Gastroesophageal sphincter (tissue), 4 donors: ENCODE measurements around the gene MITF. TPM values are rescaled to one million over a fixed set of nuclear protein-coding genes. Genes with fewer than 3 reads are reported as not detected.
A peak's percentile ranks its signal among the peaks of the same experiment; 100 is the strongest.

ENCODE experiments used
- ATAC-seq: fragments of 150-250 bp; one replicate; pipeline ENCODE4 v1.9.1; 2016; ENCODE audit warnings: mild to moderate bottlenecking, moderate library complexity
- H3K27ac ChIP-seq, 4 donors: fragments of 200-600 bp; sonication (generic) in 3 of 4; 1 replicate in 3 of 4; 2 replicates in 1 of 4; pipeline ENCODE4 v1.5.1; 2016 to 2019
- H3K27me3 ChIP-seq: fragments of 200-600 bp; sonication (generic); one replicate; pipeline ENCODE4 v1.5.1; 2019
- H3K36me3 ChIP-seq, 2 donors: fragments of 200-600 bp; sonication (generic); one replicate each; pipeline ENCODE4 v1.5.1; 2019; ENCODE audit warnings: control low read depth in 1 of 2
- H3K4me1 ChIP-seq, 3 donors: fragments of 200-600 bp; sonication (generic); 1 replicate in 2 of 3; 2 replicates in 1 of 3; pipeline ENCODE4 v1.5.1; 2016 to 2019; ENCODE audit warnings: control low read depth in 2 of 3
- H3K4me3 ChIP-seq, 2 donors: fragments of 200-600 bp; sonication (generic); one replicate each; pipeline ENCODE4 v1.5.1; 2019; ENCODE audit warnings: mild to moderate bottlenecking in 1 of 2, moderate library complexity in 1 of 2
- H3K9me3 ChIP-seq, 3 donors: fragments of 200-600 bp; sonication (generic); one replicate each; pipeline ENCODE4 v1.5.1; 2017 to 2019; ENCODE audit warnings: control low read depth in 2 of 3
- EP300 ChIP-seq: sonication (generic); formaldehyde crosslinking; IDR thresholded peaks from one replicate; pipeline ENCODE4 v1.6.1; 2017; ENCODE audit warnings: antibody characterized with exemption, mild to moderate bottlenecking
- POLR2A ChIP-seq, 2 donors: fragments of 450-650 bp; IDR thresholded peaks; one replicate each; pipeline ENCODE4 v1.6.1; 2017; ENCODE audit warnings: antibody characterized with exemption in 2 of 2, mild to moderate bottlenecking in 2 of 2, moderate library complexity in 1 of 2
- POLR2AphosphoS5 ChIP-seq: sonication (generic); formaldehyde crosslinking; IDR thresholded peaks from one replicate; pipeline ENCODE4 v1.6.1; 2017; ENCODE audit warnings: antibody characterized with exemption
- WGBS, 2 donors: methylation state at CpG; one replicate each; pipeline ENCODE4 v1.1.5; 2018; ENCODE audit warnings: low coverage in 1 of 2; 5-methylcytosine and 5-hydroxymethylcytosine counted together
- total RNA-seq, 4 donors: library from RNA; depleted of rRNA; stranded (reverse); fragments of >200 nt; gene quantifications; one replicate each; pipeline ENCODE4 v1.1.0, GENCODE V29; 2016
- TF ChIP-seq, protein P1 (sequence below), 4 experiments: fragments of 200-600 bp in 2 of 4; fragments of 450-650 bp in 2 of 4; sonication (generic) in 1 of 4; IDR thresholded peaks; one replicate each; pipeline ENCODE4 v1.5.1; 2017 to 2019; ENCODE audit warnings: antibody characterized with exemption in 4 of 4, mild to moderate bottlenecking in 2 of 4, moderate library complexity in 2 of 4

Gene MITF
- total RNA-seq, 4 donors from 2014 or later = 44.8 to 86.8 (median 77.9) TPM

DNA sequence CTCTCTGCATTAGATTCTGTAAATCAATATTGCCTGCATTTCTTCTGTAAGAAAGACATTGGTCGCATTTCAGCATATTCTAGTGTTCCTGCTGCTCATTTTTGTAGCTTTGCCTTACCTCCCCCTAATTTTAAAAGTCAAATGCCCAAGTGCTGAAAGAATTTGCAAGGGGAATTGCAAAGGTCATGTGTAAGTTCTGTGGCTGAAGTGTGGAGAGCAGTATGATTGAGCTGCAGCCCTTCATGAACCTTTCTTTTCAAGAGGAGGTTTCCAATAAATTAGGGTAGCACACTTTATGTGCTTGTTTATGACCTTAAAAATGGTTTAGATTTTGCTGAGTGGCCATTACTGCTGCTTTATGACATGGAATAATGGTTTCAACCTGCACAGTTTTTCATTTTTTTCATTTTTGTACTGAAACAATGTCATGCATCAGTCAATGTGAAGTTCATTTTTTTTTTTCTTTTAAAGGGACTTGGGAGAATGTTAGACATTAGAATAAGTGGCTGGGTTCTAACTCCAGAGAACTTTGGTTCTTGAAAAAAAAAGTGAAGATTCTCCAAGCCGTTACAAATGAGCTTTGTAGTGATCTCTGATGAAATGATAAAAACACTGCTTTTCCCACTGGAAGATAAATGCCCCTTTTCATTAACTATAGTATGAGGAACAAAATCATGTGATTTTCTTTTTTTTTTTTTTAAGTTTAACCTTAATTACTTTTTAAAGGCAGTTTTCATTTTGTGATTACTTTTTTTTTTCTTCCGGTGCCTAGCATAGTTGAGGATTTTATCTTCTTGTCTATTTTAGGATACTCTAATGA, 99.6 kb downstream of the MITF start:
- H3K36me3 ChIP-seq = no peaks in the 10 kb centered on the region
- peaks cover 5 to 68% (median 14%) of the 10 kb centered on the region in 3 donors for H3K4me1 ChIP-seq
- peaks cover 0 to 3% (median 0%) of the 10 kb centered on the region in 3 donors for H3K9me3 ChIP-seq
- 44 to 57% methylated on average over 3 of the region's 3 CpGs for WGBS, 2 donors
- no peaks in the 10 kb centered on the region for H3K27me3 ChIP-seq
- ATAC-seq = no peak
- no peak overlapping the region for H3K27ac ChIP-seq
- TF ChIP-seq POLR2AphosphoS5 (no peak), EP300 (no peak), POLR2A (IDR thresholded peaks at IDR 0.05) (no peak)
- TF ChIP-seq, protein P1, sequence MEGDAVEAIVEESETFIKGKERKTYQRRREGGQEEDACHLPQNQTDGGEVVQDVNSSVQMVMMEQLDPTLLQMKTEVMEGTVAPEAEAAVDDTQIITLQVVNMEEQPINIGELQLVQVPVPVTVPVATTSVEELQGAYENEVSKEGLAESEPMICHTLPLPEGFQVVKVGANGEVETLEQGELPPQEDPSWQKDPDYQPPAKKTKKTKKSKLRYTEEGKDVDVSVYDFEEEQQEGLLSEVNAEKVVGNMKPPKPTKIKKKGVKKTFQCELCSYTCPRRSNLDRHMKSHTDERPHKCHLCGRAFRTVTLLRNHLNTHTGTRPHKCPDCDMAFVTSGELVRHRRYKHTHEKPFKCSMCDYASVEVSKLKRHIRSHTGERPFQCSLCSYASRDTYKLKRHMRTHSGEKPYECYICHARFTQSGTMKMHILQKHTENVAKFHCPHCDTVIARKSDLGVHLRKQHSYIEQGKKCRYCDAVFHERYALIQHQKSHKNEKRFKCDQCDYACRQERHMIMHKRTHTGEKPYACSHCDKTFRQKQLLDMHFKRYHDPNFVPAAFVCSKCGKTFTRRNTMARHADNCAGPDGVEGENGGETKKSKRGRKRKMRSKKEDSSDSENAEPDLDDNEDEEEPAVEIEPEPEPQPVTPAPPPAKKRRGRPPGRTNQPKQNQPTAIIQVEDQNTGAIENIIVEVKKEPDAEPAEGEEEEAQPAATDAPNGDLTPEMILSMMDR (IDR thresholded peaks at IDR 0.05) = no peak
- H3K4me3 ChIP-seq = no peak overlapping the region

DNA sequence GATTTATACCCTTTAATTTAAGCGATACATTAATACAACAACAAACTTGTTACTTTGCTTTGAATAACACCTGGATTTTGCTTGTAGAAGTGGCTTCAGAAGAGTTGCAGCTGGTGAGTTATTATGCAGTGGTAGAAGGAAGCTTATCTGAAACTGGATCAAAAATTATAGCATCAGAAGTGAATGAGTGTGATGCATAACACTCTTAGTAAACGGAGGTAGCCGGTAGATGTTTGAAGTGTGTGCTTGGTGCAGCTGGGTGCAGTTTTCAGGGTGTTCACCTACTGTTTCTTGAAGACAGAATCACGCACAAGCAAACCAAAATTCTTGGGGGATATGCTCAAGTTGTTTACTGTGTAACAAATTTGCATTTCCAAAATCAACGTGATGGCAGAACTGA, 103.1 kb downstream of the MITF start:
- ATAC-seq = no peak
- Histone ChIP-seq H3K36me3 (no peaks in the 10 kb centered on the region), H3K27ac (no peak overlapping the region), H3K9me3 (no peaks in the 10 kb centered on the region), H3K27me3 (no peaks in the 10 kb centered on the region), H3K4me1 (peaks cover 5 to 71% (median 14%) of the 10 kb centered on the region in 3 donors), H3K4me3 (no peak overlapping the region)
- TF ChIP-seq POLR2A (IDR thresholded peaks at IDR 0.05) (no peak), EP300 (no peak), POLR2AphosphoS5 (no peak)
- TF ChIP-seq, protein P1 (IDR thresholded peaks at IDR 0.05) = no peak
- WGBS, 2 donors = 59 to 75% methylated on average over 4 to 5 of the region's 5 CpGs

DNA sequence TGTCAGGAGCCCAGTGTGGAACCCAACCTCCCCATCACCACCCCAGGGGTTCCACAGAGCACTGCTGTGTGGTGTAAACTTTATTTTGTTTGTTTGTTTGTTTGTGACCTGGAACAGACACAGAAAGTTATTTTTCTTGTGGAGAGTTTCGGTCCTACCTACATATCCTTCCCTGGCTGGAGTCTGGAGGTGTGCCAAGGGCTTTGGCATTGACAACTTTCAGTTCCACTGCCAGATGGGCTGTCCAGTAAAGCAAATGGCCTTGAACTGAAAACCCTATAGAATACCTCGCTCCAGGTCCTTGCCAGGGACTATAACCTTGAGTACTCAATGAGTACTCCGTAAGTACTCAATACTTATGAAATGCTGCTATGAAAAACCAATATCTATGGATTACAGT, 103.5 kb downstream of the MITF start:
- no peaks in the 10 kb centered on the region for H3K36me3 ChIP-seq
- ATAC-seq = no peak
- 62 to 80% methylated on average over 2 to 3 of the region's 3 CpGs for WGBS, 2 donors
- H3K9me3 ChIP-seq = no peaks in the 10 kb centered on the region
- H3K27ac ChIP-seq = no peak overlapping the region
- H3K4me3 ChIP-seq = no peak overlapping the region
- H3K4me1 ChIP-seq = peaks cover 5 to 71% (median 17%) of the 10 kb centered on the region in 3 donors
- TF ChIP-seq POLR2AphosphoS5 (no peak), POLR2A (IDR thresholded peaks at IDR 0.05) (no peak), EP300 (no peak)
- TF ChIP-seq, protein P1 (IDR thresholded peaks at IDR 0.05) = no peak
- H3K27me3 ChIP-seq = no peaks in the 10 kb centered on the region

DNA sequence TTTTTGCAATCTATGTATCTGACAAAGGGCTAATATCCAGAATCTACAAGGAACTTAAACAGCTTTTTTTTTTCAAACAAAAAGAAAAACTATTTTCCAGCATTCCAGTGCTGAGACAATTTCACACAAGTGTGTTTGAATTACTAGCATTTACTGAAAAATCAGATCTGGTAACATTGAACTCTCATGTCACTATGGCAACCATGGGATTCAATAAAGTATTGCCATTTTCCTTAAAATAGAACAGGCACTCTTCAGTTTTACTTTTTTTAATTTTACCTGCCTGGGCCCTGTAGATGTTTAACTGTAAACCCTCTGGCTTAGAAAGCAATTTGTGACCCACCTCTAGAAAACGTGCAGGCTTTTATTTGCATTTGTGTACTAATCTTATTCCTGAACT, 105.4 kb downstream of the MITF start:
- no peaks in the 10 kb centered on the region for H3K27me3 ChIP-seq
- no peak overlapping the region for H3K27ac ChIP-seq
- no peaks in the 10 kb centered on the region for H3K36me3 ChIP-seq
- no peak overlapping the region for H3K4me3 ChIP-seq
- 52 to 71% methylated on average over 1 of the region's 1 CpG for WGBS, 2 donors
- TF ChIP-seq EP300 (no peak), POLR2A (IDR thresholded peaks at IDR 0.05) (no peak), POLR2AphosphoS5 (no peak)
- TF ChIP-seq, protein P1 (IDR thresholded peaks at IDR 0.05) = no peak
- H3K4me1 ChIP-seq = peaks cover 5 to 66% (median 14%) of the 10 kb centered on the region in 3 donors
- ATAC-seq = no peak
- H3K9me3 ChIP-seq = no peaks in the 10 kb centered on the region

DNA sequence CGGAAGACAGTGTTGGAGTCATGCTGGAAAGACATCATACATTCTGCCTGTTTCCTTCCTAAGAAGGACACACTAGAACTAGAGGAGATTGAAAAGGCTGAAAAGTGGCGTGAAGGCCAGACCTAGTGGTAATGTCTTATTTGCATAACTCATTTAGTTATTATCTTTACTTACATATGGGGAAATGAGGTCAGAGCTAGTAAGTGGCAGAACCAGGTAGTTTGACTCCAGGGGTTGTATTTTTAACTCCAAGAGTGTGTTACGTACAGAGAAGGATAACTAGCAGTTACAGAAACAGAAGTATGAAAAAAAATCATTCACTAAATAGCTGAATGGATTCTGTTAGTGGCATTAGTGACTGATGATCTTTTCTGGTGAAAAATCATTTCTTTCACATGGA, 108.0 kb downstream of the MITF start:
- Histone ChIP-seq H3K4me3 (no peak overlapping the region), H3K27me3 (no peaks in the 10 kb centered on the region), H3K27ac (peak overlapping the region in 1 of 4 donors; percentile 6), H3K9me3 (no peaks in the 10 kb centered on the region), H3K36me3 (no peaks in the 10 kb centered on the region), H3K4me1 (peaks cover 0 to 58% (median 6%) of the 10 kb centered on the region in 3 donors)
- TF ChIP-seq POLR2A (IDR thresholded peaks at IDR 0.05) (no peak), EP300 (no peak), POLR2AphosphoS5 (no peak)
- TF ChIP-seq, protein P1 (IDR thresholded peaks at IDR 0.05) = no peak
- 55 to 94% methylated on average over 2 to 3 of the region's 3 CpGs for WGBS, 2 donors
- ATAC-seq = no peak
